HUDEP-2 (cell line): ENCODE measurements around the gene ADAM10.

Experiments used
- DNase-seq, 76 experiments: peaks; one replicate each; lab custom pipeline; 2025; ENCODE audit not compliant: unreplicated experiment in 76 of 76; lab: John Stamatoyannopoulos, UW

The ADAM10 gene

GRCh38 chr15:58758141-58758540 lies 8.6 kb upstream of the ADAM10 start:
- peak in 2 of 76 experiments; percentile 2 to 10 for DNase-seq

GRCh38 chr15:58755956-58756355 lies 6.4 kb upstream of the ADAM10 start:
- peak in 2 of 76 experiments; percentile 15 to 16 for DNase-seq

GRCh38 chr15:58755350-58755749 lies 5.8 kb upstream of the ADAM10 start:
- DNase-seq: no peak

- DNase-seq: no peak
These were observed 3.2 kb upstream of the ADAM10 start for GRCh38 chr15:58752716-58753115.

GRCh38 chr15:58748852-58749531 lies 515 bp downstream of the ADAM10 start:
- peak in 33 of 76 experiments; percentile 5 to 67 (median 30) for DNase-seq

- peak in 5 of 76 experiments; percentile 11 to 47 (median 32) for DNase-seq
These were observed 1.3 kb downstream of the ADAM10 start for GRCh38 chr15:58748040-58748851.

GRCh38 chr15:58746174-58746573 lies 3.3 kb downstream of the ADAM10 start:
- no peak for DNase-seq

GRCh38 chr15:58742819-58743502 lies 6.5 kb downstream of the ADAM10 start:
- no peak for DNase-seq

GRCh38 chr15:58742022-58742813 lies 7.3 kb downstream of the ADAM10 start:
- no peak for DNase-seq

- no peak for DNase-seq
These were observed 8.5 kb downstream of the ADAM10 start for GRCh38 chr15:58741032-58741431.

GRCh38 chr15:58740436-58740835 lies 9.1 kb downstream of the ADAM10 start:
- no peak for DNase-seq

- DNase-seq: no peak
These were observed 11.3 kb downstream of the ADAM10 start for GRCh38 chr15:58738046-58738707.

- DNase-seq: no peak
These were observed 12.2 kb downstream of the ADAM10 start for GRCh38 chr15:58737298-58737697.

- DNase-seq: no peak
These were observed 13.4 kb downstream of the ADAM10 start for GRCh38 chr15:58736018-58736643.

GRCh38 chr15:58734859-58735258 lies 14.6 kb downstream of the ADAM10 start:
- no peak for DNase-seq

GRCh38 chr15:58732625-58733363 lies 16.7 kb downstream of the ADAM10 start:
- DNase-seq: peak in 2 of 76 experiments; percentile 3 to 9

- DNase-seq: peak in 21 of 76 experiments; percentile 1 to 47 (median 17)
These were observed 17.6 kb downstream of the ADAM10 start for GRCh38 chr15:58731756-58732535.

- DNase-seq: no peak
These were observed 22.6 kb downstream of the ADAM10 start for GRCh38 chr15:58726867-58727266.
